Measurements from ENCODE around the gene CAPN11.
A peak's percentile ranks its signal among the peaks of the same experiment; 100 is the strongest.

The CAPN11 gene

GRCh38 chr6:44172731-44173500 is 14.3 kb downstream of the CAPN11 start:
- H3K4me1 ChIP-seq (ENCODE audit: control insufficient read depth, insufficient read depth, low read length), result peaks cover 6% of the 10 kb centered on the region
- H3K27me3 ChIP-seq (ENCODE audit: control insufficient read depth, insufficient read depth, low read length), result no peaks in the 10 kb centered on the region
- peak; percentile 27 for DNase-seq (ENCODE audit: low read depth, low spot score)
- no peaks in the 10 kb centered on the region for H3K36me3 ChIP-seq (ENCODE audit: control insufficient read depth, insufficient read depth, low read length)
- H3K9me3 ChIP-seq (ENCODE audit: control insufficient read depth, insufficient read depth, low read length), result no peaks in the 10 kb centered on the region
- WGBS (ENCODE audit: insufficient coverage, insufficient read length), result no CpG with 5 or more reads among the region's 15 CpGs
- no peak overlapping the region for H3K27ac ChIP-seq (ENCODE audit: low read length)
- H3K4me3 ChIP-seq (ENCODE audit: low read length), result no peak overlapping the region

- DNase-seq (ENCODE audit: low read depth, low spot score), result no peak
- no peaks in the 10 kb centered on the region for H3K27me3 ChIP-seq (ENCODE audit: control insufficient read depth, insufficient read depth, low read length)
- no peaks in the 10 kb centered on the region for H3K9me3 ChIP-seq (ENCODE audit: control insufficient read depth, insufficient read depth, low read length)
- no peak overlapping the region for H3K27ac ChIP-seq (ENCODE audit: low read length)
- no peaks in the 10 kb centered on the region; the same call in 1 of the 2 replicates for H3K36me3 ChIP-seq (ENCODE audit: control insufficient read depth, insufficient read depth, low read length)
- no CpG with 5 or more reads among the region's 15 CpGs for WGBS (ENCODE audit: insufficient coverage, insufficient read length)
- peaks cover 6% of the 10 kb centered on the region for H3K4me1 ChIP-seq (ENCODE audit: control insufficient read depth, insufficient read depth, low read length)
- H3K4me3 ChIP-seq (ENCODE audit: low read length), result no peak overlapping the region
Observed at GRCh38 chr6:44176130-44176761, 17.6 kb downstream of the CAPN11 start.

- Histone ChIP-seq H3K4me3 (ENCODE audit: low read length) (no peak overlapping the region), H3K4me1 (ENCODE audit: control insufficient read depth, insufficient read depth, low read length) (peaks cover 6% of the 10 kb centered on the region), H3K9me3 (ENCODE audit: control insufficient read depth, insufficient read depth, low read length) (no peaks in the 10 kb centered on the region), H3K27ac (ENCODE audit: low read length) (no peak overlapping the region), H3K36me3 (ENCODE audit: control insufficient read depth, insufficient read depth, low read length) (no peaks in the 10 kb centered on the region; the same call in 1 of the 2 replicates), H3K27me3 (ENCODE audit: control insufficient read depth, insufficient read depth, low read length) (no peaks in the 10 kb centered on the region)
- DNase-seq (ENCODE audit: low read depth, low spot score), result no peak
- WGBS (ENCODE audit: insufficient coverage, insufficient read length), result no CpG with 5 or more reads among the region's 24 CpGs
Observed at GRCh38 chr6:44176762-44177509, 18.3 kb downstream of the CAPN11 start.

- Histone ChIP-seq H3K27ac (ENCODE audit: low read length) (no peak overlapping the region), H3K36me3 (ENCODE audit: control insufficient read depth, insufficient read depth, low read length) (no peaks in the 10 kb centered on the region; the same call in 1 of the 2 replicates), H3K9me3 (ENCODE audit: control insufficient read depth, insufficient read depth, low read length) (no peaks in the 10 kb centered on the region), H3K4me3 (ENCODE audit: low read length) (no peak overlapping the region), H3K27me3 (ENCODE audit: control insufficient read depth, insufficient read depth, low read length) (no peaks in the 10 kb centered on the region), H3K4me1 (ENCODE audit: control insufficient read depth, insufficient read depth, low read length) (peaks cover 5% of the 10 kb centered on the region)
- WGBS (ENCODE audit: insufficient coverage, insufficient read length), result no CpG with 5 or more reads among the region's 13 CpGs
- DNase-seq (ENCODE audit: low read depth, low spot score), result no peak
Observed at GRCh38 chr6:44177691-44178423, 19.2 kb downstream of the CAPN11 start.

GRCh38 chr6:44178424-44179071 is 19.9 kb downstream of the CAPN11 start:
- Histone ChIP-seq H3K9me3 (ENCODE audit: control insufficient read depth, insufficient read depth, low read length) (no peaks in the 10 kb centered on the region), H3K36me3 (ENCODE audit: control insufficient read depth, insufficient read depth, low read length) (no peaks in the 10 kb centered on the region; the same call in 1 of the 2 replicates), H3K4me1 (ENCODE audit: control insufficient read depth, insufficient read depth, low read length) (peaks cover 4% of the 10 kb centered on the region; the same call in 1 of the 2 replicates), H3K27ac (ENCODE audit: low read length) (no peak overlapping the region), H3K27me3 (ENCODE audit: control insufficient read depth, insufficient read depth, low read length) (no peaks in the 10 kb centered on the region), H3K4me3 (ENCODE audit: low read length) (no peak overlapping the region)
- no peak for DNase-seq (ENCODE audit: low read depth, low spot score)
- no CpG with 5 or more reads among the region's 9 CpGs for WGBS (ENCODE audit: insufficient coverage, insufficient read length)

GRCh38 chr6:44179072-44179536 is 20.5 kb downstream of the CAPN11 start:
- no peaks in the 10 kb centered on the region; the same call in 1 of the 2 replicates for H3K36me3 ChIP-seq (ENCODE audit: control insufficient read depth, insufficient read depth, low read length)
- DNase-seq (ENCODE audit: low read depth, low spot score), result no peak
- no peaks in the 10 kb centered on the region for H3K9me3 ChIP-seq (ENCODE audit: control insufficient read depth, insufficient read depth, low read length)
- WGBS (ENCODE audit: insufficient coverage, insufficient read length), result no CpG with 5 or more reads among the region's 4 CpGs
- H3K27ac ChIP-seq (ENCODE audit: low read length), result no peak overlapping the region
- H3K4me1 ChIP-seq (ENCODE audit: control insufficient read depth, insufficient read depth, low read length), result peaks cover 5% of the 10 kb centered on the region; the same call in 1 of the 2 replicates
- no peak overlapping the region for H3K4me3 ChIP-seq (ENCODE audit: low read length)
- H3K27me3 ChIP-seq (ENCODE audit: control insufficient read depth, insufficient read depth, low read length), result no peaks in the 10 kb centered on the region

GRCh38 chr6:44179648-44180047 is 21.0 kb downstream of the CAPN11 start:
- Histone ChIP-seq H3K4me1 (ENCODE audit: control insufficient read depth, insufficient read depth, low read length) (peaks cover 5% of the 10 kb centered on the region; the same call in 1 of the 2 replicates), H3K27ac (ENCODE audit: low read length) (no peak overlapping the region), H3K36me3 (ENCODE audit: control insufficient read depth, insufficient read depth, low read length) (no peaks in the 10 kb centered on the region; the same call in 1 of the 2 replicates), H3K4me3 (ENCODE audit: low read length) (no peak overlapping the region), H3K9me3 (ENCODE audit: control insufficient read depth, insufficient read depth, low read length) (no peaks in the 10 kb centered on the region), H3K27me3 (ENCODE audit: control insufficient read depth, insufficient read depth, low read length) (no peaks in the 10 kb centered on the region)
- whole genome bisulfite sequencing (ENCODE audit: insufficient coverage, insufficient read length), result no CpG with 5 or more reads among the region's 7 CpGs
- DNase-seq (ENCODE audit: low read depth, low spot score), result no peak

- Histone ChIP-seq H3K27me3 (ENCODE audit: control insufficient read depth, insufficient read depth, low read length) (no peaks in the 10 kb centered on the region), H3K36me3 (ENCODE audit: control insufficient read depth, insufficient read depth, low read length) (no peaks in the 10 kb centered on the region; the same call in 1 of the 2 replicates), H3K4me3 (ENCODE audit: low read length) (no peak overlapping the region), H3K9me3 (ENCODE audit: control insufficient read depth, insufficient read depth, low read length) (no peaks in the 10 kb centered on the region), H3K27ac (ENCODE audit: low read length) (no peak overlapping the region), H3K4me1 (ENCODE audit: control insufficient read depth, insufficient read depth, low read length) (peaks cover 5% of the 10 kb centered on the region; the same call in 1 of the 2 replicates)
- no peak for DNase-seq (ENCODE audit: low read depth, low spot score)
- WGBS (ENCODE audit: insufficient coverage, insufficient read length), result no CpG with 5 or more reads among the region's 4 CpGs
Observed at GRCh38 chr6:44180406-44180805, 21.8 kb downstream of the CAPN11 start.

- Histone ChIP-seq H3K27me3 (ENCODE audit: control insufficient read depth, insufficient read depth, low read length) (no peaks in the 10 kb centered on the region), H3K27ac (ENCODE audit: low read length) (no peak overlapping the region), H3K4me1 (ENCODE audit: control insufficient read depth, insufficient read depth, low read length) (peaks cover 5% of the 10 kb centered on the region; the same call in 1 of the 2 replicates), H3K36me3 (ENCODE audit: control insufficient read depth, insufficient read depth, low read length) (no peaks in the 10 kb centered on the region; the same call in 1 of the 2 replicates), H3K4me3 (ENCODE audit: low read length) (no peak overlapping the region), H3K9me3 (ENCODE audit: control insufficient read depth, insufficient read depth, low read length) (no peaks in the 10 kb centered on the region)
- DNase-seq (ENCODE audit: low read depth, low spot score), result no peak
- WGBS (ENCODE audit: insufficient coverage, insufficient read length), result no CpG with 5 or more reads among the region's 4 CpGs
Observed at GRCh38 chr6:44180886-44181285, 22.3 kb downstream of the CAPN11 start.

Measured in iPS DF 6.9 (cell line).